Measurements from ENCODE around the gene ITGB1BP1. TPM values are rescaled to one million over a fixed set of nuclear protein-coding genes. Genes with fewer than 3 reads are reported as not detected.

Gene ITGB1BP1
- total and polyA plus RNA-seq, 2 of the 13 experiments (the other 11 are each of a cell fraction or from before 2014, with no cell fraction given) = 106 to 108 TPM

DNA sequence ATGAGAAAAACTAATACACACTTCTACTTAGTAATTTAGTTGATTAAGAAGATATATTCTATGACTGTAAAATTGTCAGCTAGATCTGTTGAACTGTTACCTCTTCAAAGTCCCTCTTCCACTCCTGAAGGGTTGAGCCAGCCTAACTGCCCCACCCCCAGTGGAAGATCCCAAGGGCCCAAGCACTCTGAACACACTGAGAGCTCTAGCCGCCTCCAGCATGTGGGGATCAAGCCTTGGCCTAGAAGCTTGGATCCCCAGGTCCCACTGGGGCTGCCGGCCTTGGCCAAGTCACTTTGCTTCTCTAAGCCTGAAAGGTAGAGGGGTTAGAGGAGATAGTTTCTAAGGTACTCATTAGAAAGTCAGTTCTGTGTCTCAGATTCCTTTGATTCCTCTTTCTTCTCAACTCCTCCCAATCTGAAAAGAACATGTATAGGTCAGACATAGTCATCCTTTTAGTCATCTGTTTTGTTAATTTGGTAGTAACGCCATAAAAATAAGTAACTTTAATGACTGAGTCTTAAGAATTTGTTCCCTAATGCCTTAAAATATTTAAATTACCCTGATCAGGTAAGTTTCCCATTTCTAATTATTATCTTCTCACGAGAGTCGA, 5.7 kb upstream of the ITGB1BP1 start:
- 90% methylated on average over 5 of the region's 5 CpGs for WGBS (ENCODE audit: low lambda C conversion rate)
- no peak overlapping the region for H3K9ac ChIP-seq (ENCODE audit: insufficient read depth, low read depth, low read length)
- H3K9me3 ChIP-seq (ENCODE audit: low read length) = no peaks in the 10 kb centered on the region
- no peak overlapping the region for H3K4me3 ChIP-seq (replicated peaks in 1 of 3; ENCODE audit: insufficient read depth in 1 of 3, low read depth in 2 of 3, low read length in 3 of 3)
- peaks cover 15% of the 10 kb centered on the region for H3K79me2 ChIP-seq (ENCODE audit: insufficient read depth, low read length)
- in situ Hi-C loops (cut with HindIII; ENCODE audit: extremely low pct_ligation_motif_present, low pct_unique_long_range_greater_than_20kb) (no loop called here), intact Hi-C loops (cut with micrococcal nuclease; ENCODE audit: unreplicated experiment) (no loop called here)
- H3K27me3 ChIP-seq (ENCODE audit: control insufficient read depth in 1 of 2, insufficient read depth in 2 of 2, low read length in 2 of 2) = no peaks in the 10 kb centered on the region
- no peak for FAIRE-seq
- peaks cover 4 to 46% of the 10 kb centered on the region in 2 experiments for H3K36me3 ChIP-seq (replicated peaks in 1 of 2; ENCODE audit: control insufficient read depth in 1 of 2, insufficient read depth in 2 of 2, low read length in 2 of 2)
- ChIA-PET POLR2A (no interaction called here), CTCF (ENCODE audit: low intra/inter-chr PET ratio, low total read pairs) (no interaction called here)
- no peak overlapping the region for H3K27ac ChIP-seq (ENCODE audit: extremely low read length, insufficient read depth, low read length)
- no peak overlapping the region for H2AFZ ChIP-seq (ENCODE audit: low read length)
- no TSS peak for BruUV-seq (replicated peaks)
- no peak overlapping the region for H3K4me2 ChIP-seq (ENCODE audit: low read depth, low read length)
- no peak for ATAC-seq
- no peak for DNase-seq (ENCODE audit: low spot score)
- peaks cover 17% of the 10 kb centered on the region for H3K4me1 ChIP-seq (ENCODE audit: insufficient read depth, low read length)
- H4K20me1 ChIP-seq (ENCODE audit: insufficient read depth, low read length) = no peaks in the 10 kb centered on the region
- TF ChIP-seq, protein P1, sequence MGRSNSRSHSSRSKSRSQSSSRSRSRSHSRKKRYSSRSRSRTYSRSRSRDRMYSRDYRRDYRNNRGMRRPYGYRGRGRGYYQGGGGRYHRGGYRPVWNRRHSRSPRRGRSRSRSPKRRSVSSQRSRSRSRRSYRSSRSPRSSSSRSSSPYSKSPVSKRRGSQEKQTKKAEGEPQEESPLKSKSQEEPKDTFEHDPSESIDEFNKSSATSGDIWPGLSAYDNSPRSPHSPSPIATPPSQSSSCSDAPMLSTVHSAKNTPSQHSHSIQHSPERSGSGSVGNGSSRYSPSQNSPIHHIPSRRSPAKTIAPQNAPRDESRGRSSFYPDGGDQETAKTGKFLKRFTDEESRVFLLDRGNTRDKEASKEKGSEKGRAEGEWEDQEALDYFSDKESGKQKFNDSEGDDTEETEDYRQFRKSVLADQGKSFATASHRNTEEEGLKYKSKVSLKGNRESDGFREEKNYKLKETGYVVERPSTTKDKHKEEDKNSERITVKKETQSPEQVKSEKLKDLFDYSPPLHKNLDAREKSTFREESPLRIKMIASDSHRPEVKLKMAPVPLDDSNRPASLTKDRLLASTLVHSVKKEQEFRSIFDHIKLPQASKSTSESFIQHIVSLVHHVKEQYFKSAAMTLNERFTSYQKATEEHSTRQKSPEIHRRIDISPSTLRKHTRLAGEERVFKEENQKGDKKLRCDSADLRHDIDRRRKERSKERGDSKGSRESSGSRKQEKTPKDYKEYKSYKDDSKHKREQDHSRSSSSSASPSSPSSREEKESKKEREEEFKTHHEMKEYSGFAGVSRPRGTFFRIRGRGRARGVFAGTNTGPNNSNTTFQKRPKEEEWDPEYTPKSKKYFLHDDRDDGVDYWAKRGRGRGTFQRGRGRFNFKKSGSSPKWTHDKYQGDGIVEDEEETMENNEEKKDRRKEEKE (IDR thresholded peaks at IDR 0.05) = no peak
- TF ChIP-seq, protein P2, sequence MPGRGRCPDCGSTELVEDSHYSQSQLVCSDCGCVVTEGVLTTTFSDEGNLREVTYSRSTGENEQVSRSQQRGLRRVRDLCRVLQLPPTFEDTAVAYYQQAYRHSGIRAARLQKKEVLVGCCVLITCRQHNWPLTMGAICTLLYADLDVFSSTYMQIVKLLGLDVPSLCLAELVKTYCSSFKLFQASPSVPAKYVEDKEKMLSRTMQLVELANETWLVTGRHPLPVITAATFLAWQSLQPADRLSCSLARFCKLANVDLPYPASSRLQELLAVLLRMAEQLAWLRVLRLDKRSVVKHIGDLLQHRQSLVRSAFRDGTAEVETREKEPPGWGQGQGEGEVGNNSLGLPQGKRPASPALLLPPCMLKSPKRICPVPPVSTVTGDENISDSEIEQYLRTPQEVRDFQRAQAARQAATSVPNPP (CRISPR knock-in tag; IDR thresholded peaks at IDR 0.05) = no peak
- TF ChIP-seq ZNF879 (CRISPR knock-in tag; IDR thresholded peaks at IDR 0.05) = no peak
- no peak for TF ChIP-seq MEIS1 (CRISPR knock-in tag; IDR thresholded peaks at IDR 0.05; ENCODE audit: borderline replicate concordance)
- TF ChIP-seq, protein P3, sequence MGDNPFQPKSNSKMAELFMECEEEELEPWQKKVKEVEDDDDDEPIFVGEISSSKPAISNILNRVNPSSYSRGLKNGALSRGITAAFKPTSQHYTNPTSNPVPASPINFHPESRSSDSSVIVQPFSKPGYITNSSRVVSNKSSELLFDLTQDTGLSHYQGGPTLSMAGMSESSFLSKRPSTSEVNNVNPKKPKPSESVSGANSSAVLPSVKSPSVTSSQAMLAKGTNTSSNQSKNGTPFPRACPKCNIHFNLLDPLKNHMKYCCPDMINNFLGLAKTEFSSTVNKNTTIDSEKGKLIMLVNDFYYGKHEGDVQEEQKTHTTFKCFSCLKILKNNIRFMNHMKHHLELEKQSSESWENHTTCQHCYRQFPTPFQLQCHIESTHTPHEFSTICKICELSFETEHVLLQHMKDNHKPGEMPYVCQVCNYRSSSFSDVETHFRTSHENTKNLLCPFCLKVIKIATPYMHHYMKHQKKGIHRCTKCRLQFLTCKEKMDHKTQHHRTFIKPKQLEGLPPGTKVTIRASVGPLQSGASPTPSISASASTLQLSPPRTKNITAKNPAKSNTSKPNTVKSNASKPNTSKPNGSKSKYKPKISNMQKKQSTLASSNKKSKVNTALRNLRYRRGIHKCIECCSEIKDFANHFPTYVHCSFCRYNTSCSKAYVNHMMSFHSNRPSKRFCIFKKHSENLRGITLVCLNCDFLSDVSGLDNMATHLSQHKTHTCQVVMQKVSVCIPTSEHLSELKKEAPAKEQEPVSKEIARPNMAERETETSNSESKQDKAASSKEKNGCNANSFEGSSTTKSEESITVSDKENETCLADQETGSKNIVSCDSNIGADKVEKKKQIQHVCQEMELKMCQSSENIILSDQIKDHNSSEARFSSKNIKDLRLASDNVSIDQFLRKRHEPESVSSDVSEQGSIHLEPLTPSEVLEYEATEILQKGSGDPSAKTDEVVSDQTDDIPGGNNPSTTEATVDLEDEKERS (CRISPR knock-in tag; IDR thresholded peaks at IDR 0.05) = no peak
- TF ChIP-seq THYN1 (CRISPR knock-in tag; IDR thresholded peaks at IDR 0.05; ENCODE audit: borderline replicate concordance, low read depth) = no peak
- TF ChIP-seq XBP1 (CRISPR knock-in tag; IDR thresholded peaks at IDR 0.05) = no peak
- TF ChIP-seq, protein P4, sequence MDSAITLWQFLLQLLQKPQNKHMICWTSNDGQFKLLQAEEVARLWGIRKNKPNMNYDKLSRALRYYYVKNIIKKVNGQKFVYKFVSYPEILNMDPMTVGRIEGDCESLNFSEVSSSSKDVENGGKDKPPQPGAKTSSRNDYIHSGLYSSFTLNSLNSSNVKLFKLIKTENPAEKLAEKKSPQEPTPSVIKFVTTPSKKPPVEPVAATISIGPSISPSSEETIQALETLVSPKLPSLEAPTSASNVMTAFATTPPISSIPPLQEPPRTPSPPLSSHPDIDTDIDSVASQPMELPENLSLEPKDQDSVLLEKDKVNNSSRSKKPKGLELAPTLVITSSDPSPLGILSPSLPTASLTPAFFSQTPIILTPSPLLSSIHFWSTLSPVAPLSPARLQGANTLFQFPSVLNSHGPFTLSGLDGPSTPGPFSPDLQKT (CRISPR knock-in tag; IDR thresholded peaks at IDR 0.05; ENCODE audit: borderline replicate concordance) = no peak
- TF ChIP-seq, protein P5, sequence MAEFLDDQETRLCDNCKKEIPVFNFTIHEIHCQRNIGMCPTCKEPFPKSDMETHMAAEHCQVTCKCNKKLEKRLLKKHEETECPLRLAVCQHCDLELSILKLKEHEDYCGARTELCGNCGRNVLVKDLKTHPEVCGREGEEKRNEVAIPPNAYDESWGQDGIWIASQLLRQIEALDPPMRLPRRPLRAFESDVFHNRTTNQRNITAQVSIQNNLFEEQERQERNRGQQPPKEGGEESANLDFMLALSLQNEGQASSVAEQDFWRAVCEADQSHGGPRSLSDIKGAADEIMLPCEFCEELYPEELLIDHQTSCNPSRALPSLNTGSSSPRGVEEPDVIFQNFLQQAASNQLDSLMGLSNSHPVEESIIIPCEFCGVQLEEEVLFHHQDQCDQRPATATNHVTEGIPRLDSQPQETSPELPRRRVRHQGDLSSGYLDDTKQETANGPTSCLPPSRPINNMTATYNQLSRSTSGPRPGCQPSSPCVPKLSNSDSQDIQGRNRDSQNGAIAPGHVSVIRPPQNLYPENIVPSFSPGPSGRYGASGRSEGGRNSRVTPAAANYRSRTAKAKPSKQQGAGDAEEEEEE (CRISPR knock-in tag; IDR thresholded peaks at IDR 0.05; ENCODE audit: borderline replicate concordance) = no peak
- TF ChIP-seq EED (CRISPR knock-in tag; IDR thresholded peaks at IDR 0.05) = no peak
- TF ChIP-seq ZNF619 (CRISPR knock-in tag; IDR thresholded peaks at IDR 0.05) = no peak
- TF ChIP-seq ZNF296 (CRISPR knock-in tag; conservative IDR thresholded peaks at IDR 0.05) = no peak
- no peak for TF ChIP-seq AGO2 (optimal IDR thresholded peaks at IDR 0.05; ENCODE audit: low read depth, low read length)
- TF ChIP-seq ATAD3A (CRISPR knock-in tag; IDR thresholded peaks at IDR 0.05) = no peak
- TF ChIP-seq SALL1 (CRISPR knock-in tag; IDR thresholded peaks at IDR 0.05) = no peak

Measured in HepG2 (cell line).